ENCODE measurements around the gene COG3.

GRCh38 chr13:45474584-45475454 is 10.1 kb downstream of the COG3 start:
- TF ChIP-seq POLR2A (IDR thresholded peaks at IDR 0.05; ENCODE audit: low read length) (no peak), GATA1 (IDR thresholded peaks at IDR 0.05; ENCODE audit: low read depth, low read length) (no peak)
